GM19463 (cell line): ENCODE results near the gene PDK1.
"Not testable (repeated sequence)": the region's sequence is repeated elsewhere in the genome, so short reads cannot be mapped to it uniquely, and the experiment has no call there.

Experiments
- ATAC-seq: cut with Tn5 transposase; IDR thresholded peaks from one replicate; pipeline ENCODE4 v1.9.1; 2021; ENCODE audit warnings: mild to moderate bottlenecking, moderate library complexity; ENCODE audit not compliant: unreplicated experiment

The PDK1 gene

DNA sequence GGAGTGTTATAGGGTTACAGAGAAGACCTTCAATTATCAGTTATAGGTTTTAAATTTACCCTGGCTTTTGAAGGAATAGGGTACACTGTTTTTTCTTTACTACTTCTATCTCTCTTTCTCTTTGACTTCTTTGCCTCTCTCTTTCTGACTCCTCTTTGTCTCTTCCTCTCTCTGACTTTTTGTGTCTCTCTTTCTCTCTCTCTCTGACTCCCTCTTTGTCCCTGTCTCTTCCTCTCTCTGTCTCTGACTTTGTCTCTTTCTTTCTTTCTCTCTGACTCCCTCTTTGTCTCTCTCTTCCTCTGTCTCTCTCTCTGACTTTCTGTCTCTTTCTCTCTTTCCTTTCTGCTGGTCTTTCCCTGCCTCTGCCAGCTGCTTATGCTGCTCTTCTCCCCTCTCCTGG is 36.3 kb downstream of the PDK1 start:
- not testable (repeated sequence) for ATAC-seq

GRCh38 chr2:172596776-172597175 is 40.9 kb downstream of the PDK1 start:
- ATAC-seq = no peak

- no peak for ATAC-seq
Measured at GRCh38 chr2:172597176-172597842, 41.4 kb downstream of the PDK1 start.

GRCh38 chr2:172599947-172600346 is 44.1 kb downstream of the PDK1 start:
- no peak for ATAC-seq

- ATAC-seq = no peak
Measured at GRCh38 chr2:172600557-172601008, 44.7 kb downstream of the PDK1 start.

GRCh38 chr2:172606285-172606684 is 50.4 kb downstream of the PDK1 start:
- ATAC-seq = no peak

DNA sequence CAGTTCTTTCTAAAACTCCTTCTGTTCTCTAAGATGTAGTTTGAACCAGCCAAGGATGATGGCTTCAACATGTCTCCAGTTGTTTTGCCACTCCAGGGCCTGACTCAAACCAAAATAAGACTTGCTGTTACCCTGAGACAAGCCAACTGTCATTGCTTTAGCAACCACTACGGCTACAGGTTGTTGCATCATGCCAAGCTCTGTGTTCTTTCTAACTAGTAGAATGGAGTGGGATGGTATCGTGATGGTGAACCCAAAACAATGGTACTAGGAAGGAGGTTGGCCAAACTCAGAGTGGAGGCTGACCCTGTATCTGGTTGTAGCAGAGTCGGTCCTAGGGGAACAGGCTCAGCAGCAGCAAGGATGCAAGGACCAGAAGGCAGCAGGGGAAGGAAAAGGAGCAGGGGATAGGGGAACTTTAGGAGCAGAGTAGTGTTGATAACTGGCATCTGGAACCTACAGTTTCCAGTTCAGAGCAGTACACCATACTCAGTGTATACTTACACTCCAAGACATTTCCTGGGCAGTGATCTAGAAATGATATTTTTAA is 51.6 kb downstream of the PDK1 start:
- ATAC-seq = no peak

DNA sequence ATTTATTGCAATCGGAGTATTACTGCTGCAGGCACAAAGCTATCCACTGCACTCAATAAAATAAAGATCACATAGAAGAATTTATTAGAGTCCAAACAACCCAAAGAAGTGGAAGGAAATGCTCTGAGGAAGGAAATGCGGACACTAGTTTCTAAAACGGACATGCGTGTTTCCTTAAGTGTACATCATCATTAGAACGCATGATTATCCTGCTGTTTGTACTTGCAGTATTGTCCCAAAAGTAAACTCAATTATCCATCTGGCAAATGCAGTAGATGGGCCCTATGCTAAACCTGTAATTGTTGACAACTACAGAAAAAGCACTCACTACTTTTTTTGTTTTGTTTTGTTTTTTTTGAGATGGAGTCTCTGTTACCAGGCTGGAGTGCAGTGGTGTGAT is 53.6 kb downstream of the PDK1 start:
- ATAC-seq = no peak

DNA sequence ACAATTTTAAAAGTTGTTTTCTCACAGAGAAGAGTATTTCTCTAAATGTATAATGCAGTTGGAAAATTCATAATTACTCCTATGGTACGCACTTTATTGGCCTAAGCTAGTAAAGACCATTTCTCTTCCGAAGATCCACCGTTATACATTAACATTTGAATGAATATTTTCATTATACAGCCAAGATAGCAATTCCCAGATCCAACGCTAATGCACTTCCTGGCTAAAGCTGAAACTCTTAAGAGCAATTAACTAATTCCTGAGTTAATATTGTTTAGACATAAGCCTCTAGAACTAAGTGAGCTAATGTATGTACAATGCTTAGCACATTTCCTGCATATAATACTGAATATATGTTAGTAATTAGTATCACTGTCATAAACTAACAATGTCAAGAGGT is 56.2 kb downstream of the PDK1 start:
- ATAC-seq = no peak

DNA sequence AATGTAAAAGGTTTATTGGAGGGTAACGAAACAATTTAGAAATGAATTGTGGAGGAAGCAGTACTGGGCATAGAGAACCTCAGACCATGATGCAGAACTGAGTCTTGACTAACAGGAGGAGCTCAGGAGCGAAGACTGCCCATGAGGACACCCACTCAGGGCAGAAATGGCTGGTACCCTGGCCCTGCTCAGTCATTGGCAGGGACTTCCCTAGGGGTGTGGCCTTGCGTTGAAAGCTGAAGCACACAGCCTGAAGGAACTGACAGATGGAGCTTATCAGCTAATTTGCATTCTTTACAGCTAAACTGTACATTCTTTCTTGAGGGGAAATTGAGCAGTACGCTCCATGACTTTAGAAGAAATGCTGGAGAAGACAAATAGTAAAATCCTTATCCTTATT is 57.1 kb downstream of the PDK1 start:
- no peak for ATAC-seq

DNA sequence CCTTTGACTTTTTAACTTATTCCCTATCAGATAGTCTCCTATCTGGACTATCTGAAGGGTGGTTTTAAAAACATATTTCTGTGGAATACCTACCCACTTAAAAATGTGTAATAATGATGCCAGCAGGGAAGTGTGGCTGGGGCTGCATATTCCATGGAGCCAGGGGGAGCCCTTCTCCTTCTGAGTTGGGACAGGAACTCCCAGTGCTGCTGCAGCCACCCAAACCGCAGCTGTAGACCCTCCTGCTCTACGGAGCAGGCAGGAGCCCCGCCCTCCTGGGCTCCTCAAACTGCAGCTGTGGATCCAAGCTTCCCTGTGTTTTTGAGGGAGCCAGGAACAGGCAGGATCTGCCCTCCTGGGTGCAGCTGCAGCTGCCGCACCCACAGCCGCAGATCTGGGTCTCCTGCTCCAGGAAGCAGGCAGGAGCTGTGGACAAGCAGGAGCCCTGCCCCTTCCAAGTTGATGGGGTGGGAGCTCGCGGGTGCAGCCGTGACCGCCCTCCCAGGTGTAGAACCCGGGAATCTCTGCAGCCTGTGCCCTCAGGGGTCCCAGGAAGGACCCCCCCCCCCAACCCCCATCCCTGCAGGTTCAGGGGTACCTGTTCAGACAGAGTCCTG is 57.8 kb downstream of the PDK1 start:
- no peak for ATAC-seq

GRCh38 chr2:172614932-172615331 is 59.0 kb downstream of the PDK1 start:
- no peak for ATAC-seq

GRCh38 chr2:172615727-172616261 is 59.9 kb downstream of the PDK1 start:
- ATAC-seq = no peak

DNA sequence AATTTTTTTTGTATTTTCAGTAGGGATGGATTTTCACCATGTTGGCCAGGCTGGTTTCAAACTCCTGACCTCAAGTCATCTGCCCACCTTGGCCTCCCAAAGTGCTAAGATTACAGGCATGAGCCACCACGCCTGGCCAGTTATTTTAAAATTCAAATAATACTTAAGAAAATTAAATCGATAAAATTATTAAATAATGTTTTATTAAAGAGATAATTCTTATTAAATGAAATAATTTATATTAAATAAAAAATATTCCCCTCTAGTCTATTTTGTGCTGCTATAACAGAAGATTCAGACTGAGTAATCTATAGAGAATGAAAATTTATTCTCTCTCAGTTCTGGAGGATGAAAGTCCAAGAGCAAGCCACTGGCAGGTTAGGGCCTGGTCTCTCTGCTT is 61.2 kb downstream of the PDK1 start:
- no peak for ATAC-seq

DNA sequence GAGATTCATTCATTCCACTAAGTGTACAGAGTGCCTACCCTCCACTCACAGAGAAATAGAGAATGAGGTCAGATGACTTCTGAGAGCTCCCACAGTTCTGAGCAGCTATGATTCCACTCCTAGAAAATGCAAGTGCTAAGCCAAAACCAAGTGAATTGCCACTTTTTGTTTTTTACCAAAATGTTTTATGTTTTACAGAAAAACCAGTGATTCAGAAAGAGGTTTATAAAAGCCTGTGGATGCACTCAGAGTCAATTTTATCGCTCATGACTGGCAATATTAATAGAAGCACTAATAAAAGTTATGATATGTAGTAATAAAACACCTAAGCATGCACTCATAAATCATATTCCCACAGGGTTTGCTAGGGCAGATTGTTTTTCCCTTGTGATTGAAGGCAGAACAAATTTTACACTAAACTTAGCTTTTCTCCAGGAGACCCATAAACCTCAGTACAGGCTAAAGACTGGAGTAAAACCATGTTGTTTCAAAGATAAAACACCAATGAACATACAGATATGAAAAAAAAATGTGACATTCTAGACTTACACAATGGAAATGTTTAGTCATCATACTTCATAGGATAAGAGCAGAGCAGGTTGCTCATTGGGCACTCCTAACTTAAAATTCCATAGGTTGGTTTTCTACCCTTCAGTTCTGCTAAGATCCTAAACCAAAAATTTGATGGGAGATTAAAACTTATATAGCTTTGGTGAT is 67.5 kb downstream of the PDK1 start:
- no peak for ATAC-seq

DNA sequence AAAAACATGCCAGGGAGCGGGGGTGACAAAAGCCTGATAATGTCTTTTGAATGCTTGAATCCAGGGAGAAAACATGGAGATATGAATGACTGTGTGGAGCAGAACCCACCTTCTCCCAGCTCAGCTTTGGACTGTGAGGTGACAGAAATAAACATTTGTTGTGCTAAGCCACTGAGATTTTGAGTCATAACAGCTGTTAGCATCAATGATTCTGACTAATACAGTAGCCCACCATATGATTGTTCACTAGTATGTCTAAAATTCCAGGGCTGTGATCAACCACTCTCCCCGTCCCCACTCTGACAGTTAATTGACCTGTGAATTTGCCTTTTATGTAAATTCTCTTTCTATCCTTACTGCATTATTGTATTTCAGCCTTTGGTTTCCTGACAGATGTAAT is 69.1 kb downstream of the PDK1 start:
- ATAC-seq = no peak

DNA sequence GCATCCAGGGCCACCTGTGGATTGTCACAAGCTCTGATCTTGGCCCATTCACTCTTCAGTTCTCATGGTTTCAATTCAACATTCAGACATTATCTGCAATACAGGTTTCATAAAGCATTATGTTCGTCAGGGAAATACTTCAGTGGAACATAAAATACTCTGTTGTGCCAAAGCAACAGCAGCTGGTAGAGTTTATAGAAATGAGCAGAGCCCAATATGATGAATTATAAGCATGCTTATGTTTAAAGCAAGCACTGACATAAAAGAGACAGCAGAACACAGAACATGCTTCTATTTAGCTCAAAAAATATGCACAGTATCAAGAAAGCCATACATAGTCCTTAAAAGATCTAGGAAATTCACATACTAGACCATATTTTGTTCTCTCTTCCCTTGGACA is 71.3 kb downstream of the PDK1 start:
- ATAC-seq = no peak

DNA sequence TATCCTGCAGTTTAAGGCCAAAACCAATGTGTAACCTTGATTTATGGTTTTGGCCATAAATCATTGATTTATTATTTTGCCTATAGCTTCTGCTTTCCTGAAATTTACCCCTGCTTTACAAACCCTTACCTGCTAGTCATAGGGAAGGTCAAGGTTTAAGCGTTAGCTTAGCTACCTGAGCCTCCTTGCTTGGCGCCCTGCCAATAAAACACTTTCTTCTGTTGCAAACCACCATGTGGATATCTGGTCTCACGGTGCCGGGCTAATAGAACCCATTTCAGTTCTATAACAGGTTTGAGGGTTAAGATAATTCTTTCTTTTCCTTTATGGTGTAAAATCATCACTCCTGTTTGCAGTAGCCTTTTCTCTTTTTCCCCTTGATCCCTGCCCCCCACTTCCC is 72.2 kb downstream of the PDK1 start:
- ATAC-seq = no peak

DNA sequence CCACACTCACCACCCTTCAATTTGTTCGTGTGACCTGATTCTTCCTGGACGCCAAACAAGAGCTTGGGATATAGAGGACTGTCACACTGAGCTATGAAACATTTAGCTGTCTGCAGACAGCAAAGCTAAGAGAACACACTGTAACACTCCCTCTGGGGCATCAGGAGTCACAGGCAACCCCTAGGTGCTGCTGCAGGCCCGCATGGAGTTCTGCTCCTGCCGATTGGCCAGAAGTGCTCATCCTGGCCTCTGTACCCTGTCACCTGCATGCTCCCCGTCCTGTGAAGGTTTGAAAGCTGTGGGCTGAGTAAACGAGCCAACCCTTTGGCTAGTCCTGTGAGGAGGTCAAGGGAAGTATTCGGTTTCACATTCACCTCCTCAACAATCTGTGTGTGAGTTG is 73.7 kb downstream of the PDK1 start:
- ATAC-seq = no peak

GRCh38 chr2:172630181-172630580 is 74.3 kb downstream of the PDK1 start:
- no peak for ATAC-seq

DNA sequence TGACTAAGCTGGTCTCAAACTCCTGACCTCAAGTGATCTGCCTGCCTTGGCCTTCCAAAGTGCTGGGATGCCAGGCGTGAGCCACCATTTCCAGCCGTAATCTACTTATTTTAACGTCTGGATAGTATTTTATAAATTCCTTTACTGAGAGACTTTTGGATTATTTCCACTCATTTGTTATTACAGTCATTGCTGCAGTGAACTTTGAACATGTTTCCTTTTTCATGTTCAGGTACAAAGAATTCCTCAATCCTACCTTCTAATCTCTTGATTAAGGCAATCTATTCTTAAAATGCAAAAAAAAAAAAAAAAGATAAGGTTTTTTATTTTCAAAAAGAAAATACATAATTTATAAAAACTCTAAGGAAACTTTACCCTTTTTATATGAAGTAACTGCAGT is 78.6 kb downstream of the PDK1 start:
- no peak for ATAC-seq

GRCh38 chr2:172635548-172635947 is 79.7 kb downstream of the PDK1 start:
- no peak for ATAC-seq
